ENCODE results near the gene KLHL29.

DNA sequence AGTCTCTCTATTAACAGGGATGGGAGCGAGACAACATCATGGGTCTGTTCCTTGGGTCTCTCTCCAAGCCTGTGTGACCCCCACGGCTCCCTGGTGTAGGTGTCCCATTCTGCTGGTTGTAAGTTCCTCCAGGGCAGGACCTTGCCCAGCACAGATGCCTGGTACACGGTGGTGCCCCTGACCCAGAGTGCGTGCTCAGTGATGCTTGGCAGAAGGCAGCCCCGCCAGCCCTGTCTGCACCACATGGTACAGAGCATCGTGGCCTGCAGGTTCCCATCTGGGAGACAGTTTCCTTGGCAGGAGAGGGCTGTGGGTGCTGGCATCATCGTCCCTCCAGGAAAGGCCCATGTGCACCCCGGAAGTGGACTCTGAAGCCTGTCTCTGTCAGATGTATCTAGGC is 249.0 kb downstream of the KLHL29 start:
- TF ChIP-seq, protein P1, sequence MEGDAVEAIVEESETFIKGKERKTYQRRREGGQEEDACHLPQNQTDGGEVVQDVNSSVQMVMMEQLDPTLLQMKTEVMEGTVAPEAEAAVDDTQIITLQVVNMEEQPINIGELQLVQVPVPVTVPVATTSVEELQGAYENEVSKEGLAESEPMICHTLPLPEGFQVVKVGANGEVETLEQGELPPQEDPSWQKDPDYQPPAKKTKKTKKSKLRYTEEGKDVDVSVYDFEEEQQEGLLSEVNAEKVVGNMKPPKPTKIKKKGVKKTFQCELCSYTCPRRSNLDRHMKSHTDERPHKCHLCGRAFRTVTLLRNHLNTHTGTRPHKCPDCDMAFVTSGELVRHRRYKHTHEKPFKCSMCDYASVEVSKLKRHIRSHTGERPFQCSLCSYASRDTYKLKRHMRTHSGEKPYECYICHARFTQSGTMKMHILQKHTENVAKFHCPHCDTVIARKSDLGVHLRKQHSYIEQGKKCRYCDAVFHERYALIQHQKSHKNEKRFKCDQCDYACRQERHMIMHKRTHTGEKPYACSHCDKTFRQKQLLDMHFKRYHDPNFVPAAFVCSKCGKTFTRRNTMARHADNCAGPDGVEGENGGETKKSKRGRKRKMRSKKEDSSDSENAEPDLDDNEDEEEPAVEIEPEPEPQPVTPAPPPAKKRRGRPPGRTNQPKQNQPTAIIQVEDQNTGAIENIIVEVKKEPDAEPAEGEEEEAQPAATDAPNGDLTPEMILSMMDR (IDR thresholded peaks at IDR 0.05 in 8 of 11, conservative IDR thresholded peaks at IDR 0.05 in 3 of 11) = no peak
- no peak for TF ChIP-seq POLR2A (IDR thresholded peaks at IDR 0.05)
- TF ChIP-seq POLR2AphosphoS5 (IDR thresholded peaks at IDR 0.05) = no peak
